Effector memory CD8-positive, alpha-beta T cell (primary cell): ENCODE measurements around the gene NPBWR2.

Source experiments
- ATAC-seq: fragments of 150-1000 bp; cut with Tn5 transposase; replicated peaks from 2 replicates; pipeline ENCODE4 v1.10.0; 2021; ENCODE audit warnings: mild to moderate bottlenecking, moderate library complexity
- DNase-seq, 3 experiments: peaks; one replicate each; pipeline ENCODE4 v3.0.0; 2021
- H3K27ac Mint-ChIP-seq, 2 donors: one replicate each; pipeline ENCODE4 v1.8.0; 2022; ENCODE audit warnings: mild to moderate bottlenecking in 2 of 2, mixed read lengths in 2 of 2, moderate library complexity in 2 of 2
- H3K27me3 Mint-ChIP-seq, 2 donors: one replicate each; pipeline ENCODE4 v1.8.0; 2022; ENCODE audit warnings: mixed read lengths in 2 of 2
- H3K36me3 Mint-ChIP-seq: one replicate; pipeline ENCODE4 v1.8.0; 2022; ENCODE audit warnings: mild to moderate bottlenecking, moderate library complexity, mixed read lengths; ENCODE audit not compliant: insufficient read depth
- H3K4me1 Mint-ChIP-seq, 2 donors: one replicate each; pipeline ENCODE4 v1.8.0; 2022; ENCODE audit warnings: low read depth in 2 of 2, mixed read lengths in 2 of 2
- H3K4me3 Mint-ChIP-seq, 2 donors: one replicate each; pipeline ENCODE4 v1.8.0; 2022; ENCODE audit warnings: mild to moderate bottlenecking in 2 of 2, mixed read lengths in 2 of 2, moderate library complexity in 2 of 2
- H3K9me3 Mint-ChIP-seq, 2 donors: one replicate each; pipeline ENCODE4 v1.8.0; 2022; ENCODE audit warnings: mixed read lengths in 2 of 2
- total RNA-seq, 9 experiments: gene quantifications; one replicate each; lab custom pipeline; 2026; lab: John Stamatoyannopoulos, UW

NPBWR2 gene, protein sequence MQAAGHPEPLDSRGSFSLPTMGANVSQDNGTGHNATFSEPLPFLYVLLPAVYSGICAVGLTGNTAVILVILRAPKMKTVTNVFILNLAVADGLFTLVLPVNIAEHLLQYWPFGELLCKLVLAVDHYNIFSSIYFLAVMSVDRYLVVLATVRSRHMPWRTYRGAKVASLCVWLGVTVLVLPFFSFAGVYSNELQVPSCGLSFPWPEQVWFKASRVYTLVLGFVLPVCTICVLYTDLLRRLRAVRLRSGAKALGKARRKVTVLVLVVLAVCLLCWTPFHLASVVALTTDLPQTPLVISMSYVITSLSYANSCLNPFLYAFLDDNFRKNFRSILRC
- total RNA-seq, result 0 to 0.13 (median 0) reads per million in 9 experiments

DNA sequence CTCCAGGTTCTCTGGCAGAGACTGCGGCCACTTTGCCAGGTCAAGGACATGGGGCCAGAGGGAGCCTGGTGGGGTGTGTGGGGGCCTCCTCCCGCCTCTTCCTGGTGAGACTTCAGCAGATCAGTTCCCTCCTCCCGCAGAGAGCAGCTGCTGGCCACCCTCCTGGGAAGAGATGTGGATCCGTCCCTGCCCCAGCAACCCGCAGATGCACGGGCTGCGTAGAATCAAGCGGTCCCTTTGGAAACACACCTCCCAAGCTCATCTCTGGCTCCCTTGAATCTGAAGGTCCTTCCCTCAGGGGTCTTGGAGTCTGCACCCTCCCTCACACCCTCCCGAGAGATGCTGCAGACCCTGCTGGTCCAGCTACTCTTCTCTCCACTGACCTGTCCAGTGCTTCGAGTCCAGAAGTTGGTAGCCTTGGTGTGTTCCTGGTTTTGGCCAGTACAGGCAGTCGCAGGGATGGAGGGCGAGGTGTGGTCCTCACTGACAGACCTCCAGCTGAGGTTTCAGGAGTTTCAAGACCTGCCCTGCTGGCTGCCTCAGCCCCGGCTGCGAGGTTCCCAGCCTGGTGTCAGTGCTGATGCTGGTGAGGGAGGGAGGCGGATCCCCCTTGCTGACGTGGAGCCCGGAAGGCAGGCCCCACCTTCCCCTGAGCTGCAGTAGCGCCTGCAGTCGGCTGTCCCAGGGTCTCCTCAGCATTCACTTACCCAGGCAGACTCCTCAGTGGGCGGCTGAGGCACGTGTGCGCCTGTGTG, at the start of gene NPBWR2:
TSS of gene NPBWR2 (minus strand) at position 585 of the 755 bp plus-strand sequence. CDS start 734 bp downstream, outside the sequence.
- Mint-ChIP-seq H3K9me3 (no peaks in the 10 kb centered on the region), H3K27me3 (peaks cover 19 to 44% of the 10 kb centered on the region in 2 donors), H3K4me3 (no peak within 1 kb of the TSS), H3K27ac (peak within 1 kb of the TSS in 1 of 2 donors; percentile 15), H3K4me1 (peaks cover 0 to 9% of the 10 kb centered on the region in 2 donors), H3K36me3 (no peaks in the 10 kb centered on the region)
- peak; percentile 52 for ATAC-seq
- DNase-seq, result no peak

DNA sequence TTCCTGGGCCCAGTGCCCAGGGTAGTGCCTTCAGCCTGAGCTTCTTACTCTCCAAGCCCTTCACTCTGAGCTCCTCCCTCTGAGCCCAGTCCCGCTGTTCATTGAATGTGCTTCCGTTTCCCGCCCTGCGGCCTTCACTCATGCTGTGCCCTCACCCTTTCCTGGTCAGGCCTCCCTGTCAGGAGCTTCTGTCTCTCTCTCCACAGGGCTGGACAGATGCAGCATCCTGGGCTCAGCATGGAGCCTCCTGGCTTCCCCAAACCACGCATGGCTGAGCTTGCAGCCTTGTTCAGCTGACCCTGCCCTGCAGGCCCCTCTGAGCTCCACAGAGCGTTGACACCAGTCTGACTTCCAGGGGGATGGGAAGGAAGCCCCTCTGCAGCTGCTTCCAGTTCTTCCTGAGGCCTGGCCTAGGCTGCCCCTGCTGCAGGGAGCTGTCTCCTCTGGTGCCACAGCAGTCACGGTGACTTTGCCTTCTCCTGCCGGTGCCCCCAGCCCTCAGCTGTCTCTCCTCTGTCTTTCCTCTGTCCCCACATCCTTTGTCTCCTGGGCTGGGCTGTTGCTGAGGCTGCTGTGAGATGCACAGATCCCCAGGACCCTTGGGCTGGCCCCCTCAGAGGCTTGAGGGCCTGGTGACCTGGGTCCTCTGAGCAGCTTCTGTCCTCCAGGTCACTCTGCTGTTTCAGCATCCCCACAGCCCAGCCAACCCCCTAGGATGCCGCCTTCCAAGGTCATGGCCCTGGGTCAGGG, 48.9 kb upstream of the NPBWR2 start:
- no peaks in the 10 kb centered on the region for H3K36me3 Mint-ChIP-seq
- no peaks in the 10 kb centered on the region for H3K9me3 Mint-ChIP-seq
- peaks cover 16 to 46% of the 10 kb centered on the region in 2 donors for H3K27me3 Mint-ChIP-seq
- peaks cover 3 to 4% of the 10 kb centered on the region in 2 donors for H3K4me1 Mint-ChIP-seq
- no peak overlapping the region for H3K27ac Mint-ChIP-seq
- DNase-seq (no peak), ATAC-seq (no peak)
- H3K4me3 Mint-ChIP-seq, result no peak overlapping the region

DNA sequence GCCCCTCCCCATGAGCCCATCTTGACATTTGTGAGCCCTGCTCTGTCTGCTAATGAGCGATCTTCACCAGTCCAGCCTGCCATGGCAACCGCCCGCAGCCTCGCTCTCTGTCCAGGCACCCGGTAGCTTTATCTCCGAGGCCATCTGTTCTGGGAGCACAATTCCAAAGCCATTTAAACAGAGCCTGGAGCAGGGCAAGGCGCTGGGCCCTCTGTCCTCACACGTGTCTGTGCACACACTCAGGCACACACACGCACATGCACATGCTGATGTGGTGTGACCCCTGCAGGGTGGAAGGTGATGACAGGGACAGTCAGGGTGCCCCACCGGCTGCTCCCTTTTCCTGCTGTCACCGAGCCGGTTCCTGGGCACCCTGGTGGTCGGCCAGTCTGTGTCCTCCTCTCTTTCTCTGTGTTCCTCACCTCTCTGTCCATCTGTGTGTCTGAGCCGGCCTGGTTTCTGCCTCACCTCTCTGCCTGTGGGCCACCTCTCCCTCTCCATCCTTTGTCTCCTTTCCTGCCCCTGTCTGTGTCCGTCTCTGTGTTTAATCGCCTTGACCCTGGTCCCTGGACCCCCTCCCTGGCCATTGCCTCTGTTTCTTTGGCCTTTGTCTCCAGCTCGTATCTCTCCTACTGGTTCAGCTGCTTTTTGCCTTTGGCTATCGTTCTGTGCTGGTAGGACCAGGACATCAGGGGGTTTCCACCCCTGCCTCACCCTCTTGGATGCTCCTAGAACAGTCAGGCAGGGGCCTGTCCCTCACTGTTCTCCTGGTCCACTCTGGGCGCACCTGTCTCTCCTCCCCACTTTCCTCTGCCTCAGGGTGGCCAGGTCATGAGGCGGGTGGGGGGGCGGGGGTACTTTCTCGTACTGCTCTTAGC, 48.1 kb upstream of the NPBWR2 start:
- H3K4me3 Mint-ChIP-seq, result no peak overlapping the region
- peaks cover 8 to 38% of the 10 kb centered on the region in 2 donors for H3K27me3 Mint-ChIP-seq
- no peak overlapping the region for H3K27ac Mint-ChIP-seq
- ATAC-seq (no peak), DNase-seq (no peak)
- no peaks in the 10 kb centered on the region for H3K36me3 Mint-ChIP-seq
- H3K9me3 Mint-ChIP-seq, result no peaks in the 10 kb centered on the region
- H3K4me1 Mint-ChIP-seq, result peaks cover 3 to 4% of the 10 kb centered on the region in 2 donors

DNA sequence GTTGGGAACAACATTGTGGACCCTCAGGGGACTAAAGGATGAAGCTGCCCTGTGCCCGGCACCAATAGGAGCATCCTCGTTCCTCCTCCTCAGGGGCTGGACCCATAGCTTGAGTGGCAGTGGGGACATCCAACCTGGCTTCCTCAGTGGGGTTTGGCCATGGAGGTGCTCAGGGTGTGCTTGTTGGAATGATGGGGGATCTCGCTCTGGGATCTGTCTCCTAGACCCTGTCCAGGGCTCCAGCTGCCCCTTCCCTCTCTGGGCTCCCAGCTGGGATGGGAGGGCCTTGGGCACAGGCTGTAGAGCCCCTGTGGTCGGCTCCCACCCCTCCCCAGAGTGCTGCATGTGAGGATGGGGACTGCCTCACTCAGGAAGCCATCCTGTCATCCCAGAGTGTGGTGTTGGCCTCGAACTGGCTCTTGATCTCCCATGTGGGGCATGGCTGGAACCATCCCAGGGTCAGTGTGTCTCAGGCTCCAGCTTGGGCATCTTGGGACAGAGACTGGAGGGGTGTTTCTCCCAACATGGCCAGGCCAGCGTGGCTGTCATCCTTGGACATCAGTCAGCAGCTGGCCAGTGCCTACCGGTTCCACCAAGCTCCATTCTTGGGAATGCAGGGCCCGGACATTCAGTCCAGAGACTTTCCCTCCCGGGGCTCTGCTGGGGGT, 47.4 kb upstream of the NPBWR2 start:
- ATAC-seq (no peak), DNase-seq (no peak)
- H3K27me3 Mint-ChIP-seq, result peaks cover 8 to 30% of the 10 kb centered on the region in 2 donors
- no peak overlapping the region for H3K27ac Mint-ChIP-seq
- no peaks in the 10 kb centered on the region for H3K36me3 Mint-ChIP-seq
- H3K4me1 Mint-ChIP-seq, result peaks cover 3 to 4% of the 10 kb centered on the region in 2 donors
- H3K9me3 Mint-ChIP-seq, result no peaks in the 10 kb centered on the region
- H3K4me3 Mint-ChIP-seq, result no peak overlapping the region

DNA sequence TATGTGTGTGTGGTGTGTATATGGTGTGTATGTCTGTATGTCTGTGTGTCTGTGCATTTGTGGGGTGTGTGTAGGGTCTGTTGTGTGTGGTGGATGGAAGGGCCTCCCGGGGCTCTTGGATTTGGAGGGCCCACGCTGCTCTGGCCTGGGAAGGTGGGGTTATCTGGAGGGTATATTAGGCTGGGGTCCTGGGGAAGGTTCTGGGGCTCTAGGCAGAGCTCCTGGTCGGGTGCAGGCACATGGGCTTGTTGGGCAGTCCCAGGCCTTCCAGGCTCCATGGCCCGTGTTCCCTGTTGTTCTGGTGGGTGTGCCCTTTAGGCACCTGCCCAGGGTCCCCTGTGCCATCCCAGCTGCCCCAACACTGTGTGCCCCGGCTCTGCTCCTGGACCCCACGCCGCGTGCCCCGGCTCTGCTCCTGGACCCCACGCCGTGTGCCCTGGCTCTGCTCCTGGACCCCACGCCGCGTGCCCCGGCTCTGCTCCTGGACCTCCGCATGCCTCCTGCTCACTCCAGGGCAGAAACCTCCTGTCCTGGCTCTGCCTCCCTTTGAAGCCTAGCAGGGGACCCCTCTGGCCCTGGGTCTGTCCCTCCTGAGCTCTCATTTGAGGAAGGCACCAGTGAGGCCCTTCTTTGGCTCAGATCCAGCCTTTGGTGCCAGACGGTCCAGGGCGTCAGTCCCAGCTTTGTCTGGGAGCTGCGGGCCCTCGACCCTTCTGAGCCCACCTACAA, 46.7 kb upstream of the NPBWR2 start:
- ATAC-seq (no peak), DNase-seq (no peak)
- H3K27me3 Mint-ChIP-seq, result peaks cover 3 to 23% of the 10 kb centered on the region in 2 donors
- H3K36me3 Mint-ChIP-seq, result no peaks in the 10 kb centered on the region
- no peak overlapping the region for H3K27ac Mint-ChIP-seq
- peaks cover 1 to 2% of the 10 kb centered on the region in 2 donors for H3K4me1 Mint-ChIP-seq
- no peak overlapping the region for H3K4me3 Mint-ChIP-seq
- H3K9me3 Mint-ChIP-seq, result no peaks in the 10 kb centered on the region

DNA sequence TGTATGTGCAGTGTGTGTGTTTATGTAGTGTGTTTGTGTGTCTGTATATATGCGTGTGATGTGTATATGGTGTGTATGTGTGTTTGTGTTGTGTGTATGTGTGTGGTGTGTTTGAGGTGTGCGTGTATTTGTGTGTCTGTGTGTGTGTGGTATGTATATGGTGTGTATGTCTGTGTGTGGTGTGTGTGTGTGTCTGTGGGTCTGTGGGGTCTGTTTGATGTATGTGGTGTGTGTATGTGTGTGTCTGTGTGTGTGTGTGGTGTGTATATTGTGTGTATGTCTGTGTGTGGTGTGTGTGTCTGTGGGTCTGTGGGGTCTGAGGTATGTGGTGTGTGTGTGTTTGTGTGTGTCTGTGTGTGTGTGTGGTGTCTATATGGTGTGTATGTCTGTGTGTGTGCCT, 46.0 kb upstream of the NPBWR2 start:
- H3K4me3 Mint-ChIP-seq, result no peak overlapping the region
- H3K27me3 Mint-ChIP-seq, result peaks cover 0 to 17% of the 10 kb centered on the region in 2 donors

DNA sequence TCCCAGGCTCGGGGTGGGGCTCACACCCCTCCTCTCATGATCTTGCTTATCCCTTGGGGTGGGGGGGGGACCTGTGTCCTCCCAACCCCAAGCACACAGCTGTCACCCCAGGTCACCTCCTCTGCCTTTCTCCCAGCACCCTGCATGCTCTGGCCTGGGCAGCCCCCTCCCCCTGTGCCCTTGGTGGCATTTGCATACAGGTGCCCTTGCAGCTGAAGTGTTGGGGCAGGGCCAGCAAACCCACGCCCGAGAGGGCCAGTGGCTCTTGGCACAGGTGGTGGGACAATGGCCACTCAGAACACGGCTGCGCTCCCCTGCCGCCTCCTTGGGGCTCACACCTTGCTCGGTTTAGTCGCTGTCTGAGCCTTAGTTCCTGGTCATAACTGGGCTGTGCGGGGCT, 45.5 kb upstream of the NPBWR2 start:
- peaks cover 0 to 19% of the 10 kb centered on the region in 2 donors for H3K27me3 Mint-ChIP-seq
- no peaks in the 10 kb centered on the region for H3K9me3 Mint-ChIP-seq
- ATAC-seq (no peak), DNase-seq (no peak)
- H3K4me3 Mint-ChIP-seq, result no peak overlapping the region
- no peaks in the 10 kb centered on the region for H3K4me1 Mint-ChIP-seq
- H3K27ac Mint-ChIP-seq, result no peak overlapping the region
- H3K36me3 Mint-ChIP-seq, result no peaks in the 10 kb centered on the region

More for the DNA sequence above, 46.0 kb upstream of the NPBWR2 start:
- H3K9me3 Mint-ChIP-seq, result no peaks in the 10 kb centered on the region
- ATAC-seq, result no peak
- H3K4me1 Mint-ChIP-seq, result no peaks in the 10 kb centered on the region
- no peak for DNase-seq
- no peak overlapping the region for H3K27ac Mint-ChIP-seq
- H3K36me3 Mint-ChIP-seq, result no peaks in the 10 kb centered on the region

DNA sequence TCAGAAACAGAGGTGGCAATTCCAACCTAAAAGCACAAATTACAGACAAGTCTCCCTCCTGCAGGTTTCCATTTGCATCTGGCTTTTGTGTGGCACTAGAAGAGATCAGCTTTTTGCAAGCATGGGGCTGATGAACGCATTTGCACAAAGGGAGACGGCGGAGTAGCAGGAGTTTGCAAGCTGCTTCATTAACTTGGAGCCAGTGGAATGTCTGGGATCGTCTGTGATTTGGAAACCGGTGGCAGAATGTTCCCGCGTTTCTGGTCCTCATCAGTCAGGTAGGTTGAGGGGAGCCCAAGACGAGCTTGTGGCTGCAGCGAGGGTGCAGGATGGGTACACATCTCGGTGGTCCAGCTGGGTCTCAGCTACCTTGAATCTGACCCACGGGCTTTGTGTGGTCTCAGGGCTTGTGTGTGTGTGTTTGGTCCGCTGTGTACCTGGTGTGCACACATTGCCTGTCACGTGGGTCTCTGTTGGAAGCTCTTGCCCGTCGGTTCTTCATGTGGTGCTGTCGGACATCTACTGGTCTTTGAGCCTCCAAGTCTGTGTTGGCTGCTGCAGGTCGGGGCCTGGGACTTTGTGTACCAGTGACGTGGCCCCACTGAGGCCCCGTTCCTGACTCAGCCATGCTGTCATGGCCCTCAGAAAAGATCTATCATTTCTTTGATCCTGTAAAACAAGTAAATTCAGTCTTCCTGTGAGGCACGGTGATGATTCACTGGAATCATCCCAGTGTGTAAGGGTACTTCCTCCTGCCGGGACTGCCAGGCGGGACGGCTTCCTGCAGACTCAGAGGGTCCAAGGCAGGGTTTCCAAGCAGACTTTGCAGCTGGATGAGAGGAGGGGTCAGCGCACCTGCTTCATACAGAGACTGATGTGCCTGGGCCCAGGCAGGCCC, 44.5 kb upstream of the NPBWR2 start:
- peaks cover 2% of the 10 kb centered on the region for H3K36me3 Mint-ChIP-seq
- ATAC-seq (no peak), DNase-seq (no peak)

DNA sequence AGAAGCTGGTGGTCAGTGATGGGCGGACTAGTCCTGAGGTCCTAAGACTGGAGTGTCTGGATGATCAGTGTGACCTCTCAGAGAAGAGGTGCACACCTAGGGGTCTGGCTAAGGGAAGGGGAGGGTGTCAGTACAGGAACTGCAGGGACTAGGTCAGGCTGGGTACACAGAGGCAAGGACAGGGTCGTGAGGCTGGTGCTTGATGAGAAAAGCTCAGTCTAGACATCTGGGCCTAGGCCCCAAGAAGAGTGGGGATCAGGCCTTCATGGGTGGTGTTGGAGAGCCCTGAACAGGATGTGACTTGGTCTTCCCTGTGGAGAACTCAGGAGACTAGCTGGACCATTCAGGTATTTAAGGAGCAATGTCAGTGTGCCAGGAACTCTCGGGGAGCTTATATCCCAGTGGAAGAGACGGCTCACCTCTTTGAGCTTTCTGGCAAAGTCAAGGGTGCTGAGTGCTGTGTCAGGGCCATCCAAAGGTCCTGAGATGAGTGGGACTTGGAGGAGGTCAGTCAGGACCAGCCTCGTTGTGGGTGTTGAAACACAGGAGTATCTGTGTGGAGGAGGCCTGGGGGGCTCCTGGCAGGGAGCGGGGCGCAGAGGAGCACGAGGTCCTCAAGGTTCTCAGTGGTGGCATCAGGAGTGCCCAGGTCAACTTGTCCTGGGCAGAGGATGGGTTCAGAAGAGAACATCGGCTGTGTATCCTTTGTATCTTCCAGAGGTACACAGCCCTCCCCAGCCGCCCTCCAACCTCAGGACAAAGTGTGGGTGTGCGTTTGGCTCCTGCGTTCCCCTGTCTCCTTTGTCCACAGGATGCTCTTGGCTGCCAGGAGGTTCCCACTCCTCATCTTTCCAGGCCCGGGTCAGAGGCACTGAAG, 43.6 kb upstream of the NPBWR2 start:
- H3K36me3 Mint-ChIP-seq, result peaks cover 2% of the 10 kb centered on the region
- H3K9me3 Mint-ChIP-seq, result no peaks in the 10 kb centered on the region
- no peaks in the 10 kb centered on the region for H3K4me1 Mint-ChIP-seq
- no peak overlapping the region for H3K4me3 Mint-ChIP-seq
- H3K27ac Mint-ChIP-seq, result no peak overlapping the region
- ATAC-seq (no peak), DNase-seq (no peak)
- peaks cover 0 to 27% of the 10 kb centered on the region in 2 donors for H3K27me3 Mint-ChIP-seq

More for the DNA sequence above, 44.5 kb upstream of the NPBWR2 start:
- peaks cover 0 to 29% of the 10 kb centered on the region in 2 donors for H3K27me3 Mint-ChIP-seq
- H3K27ac Mint-ChIP-seq, result no peak overlapping the region
- H3K4me1 Mint-ChIP-seq, result no peaks in the 10 kb centered on the region
- H3K9me3 Mint-ChIP-seq, result no peaks in the 10 kb centered on the region
- no peak overlapping the region for H3K4me3 Mint-ChIP-seq

DNA sequence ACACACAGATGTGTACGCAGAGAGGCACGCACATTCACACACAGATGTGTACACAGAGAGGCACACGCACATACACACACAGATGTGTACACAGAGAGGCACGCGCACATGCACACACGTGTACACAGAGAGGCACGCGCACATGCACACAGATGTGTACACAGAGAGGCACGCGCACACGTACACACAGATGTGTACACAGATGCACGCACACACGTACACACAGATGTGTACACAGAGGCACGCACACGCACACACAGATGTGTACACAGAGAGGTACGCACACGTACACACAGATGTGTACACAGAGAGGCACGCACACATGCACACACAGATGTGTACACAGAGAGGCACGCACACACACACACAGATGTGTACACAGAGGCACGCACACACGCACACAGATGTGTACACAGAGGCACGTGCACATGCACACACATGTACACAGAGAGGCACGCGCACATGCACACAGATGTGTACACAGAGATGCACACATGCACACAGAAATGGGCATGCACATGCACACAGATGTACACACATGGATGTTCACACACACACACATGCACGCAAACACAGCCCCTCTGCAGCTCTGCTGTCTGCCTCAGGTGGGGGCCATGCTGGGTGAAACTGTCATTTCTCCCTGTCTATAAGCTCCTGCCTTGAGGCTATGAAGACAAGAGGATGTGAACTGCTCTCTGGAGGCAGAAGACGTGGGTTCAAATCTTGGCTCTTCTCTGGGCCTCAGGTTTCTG, 42.6 kb upstream of the NPBWR2 start:
- ATAC-seq, result no peak
- Mint-ChIP-seq H3K27ac (no peak overlapping the region), H3K9me3 (peaks cover 2 to 4% of the 10 kb centered on the region in 2 donors), H3K4me1 (no peaks in the 10 kb centered on the region), H3K4me3 (no peak overlapping the region), H3K27me3 (peaks cover 3 to 23% of the 10 kb centered on the region in 2 donors), H3K36me3 (peaks cover 2% of the 10 kb centered on the region)
- DNase-seq, result no peak
